B cell (primary cell): ENCODE measurements around the gene DIS3L2.

Experiments
- CTCF ChIP-seq: fragments of 200-600 bp; IDR thresholded peaks from one replicate; pipeline ENCODE4 v1.8.0; 2022; ENCODE audit warnings: antibody characterized with exemption, mild to moderate bottlenecking
- EZH2 ChIP-seq: IDR thresholded peaks from 2 replicates; pipeline ENCODE4 v1.6.1; 2012; ENCODE audit warnings: borderline replicate concordance, low read depth, mild to moderate bottlenecking, moderate library complexity, low read length; ENCODE audit not compliant: insufficient read depth, poor library complexity, severe bottlenecking

- no peak for TF ChIP-seq CTCF
- no peak for TF ChIP-seq EZH2
Measured at GRCh38 chr2:232276733-232277313, 315.3 kb downstream of the DIS3L2 start.
